ENCODE results near the gene TAOK3.
A peak's percentile ranks its signal among the peaks of the same experiment; 100 is the strongest.

The TAOK3 gene

DNA sequence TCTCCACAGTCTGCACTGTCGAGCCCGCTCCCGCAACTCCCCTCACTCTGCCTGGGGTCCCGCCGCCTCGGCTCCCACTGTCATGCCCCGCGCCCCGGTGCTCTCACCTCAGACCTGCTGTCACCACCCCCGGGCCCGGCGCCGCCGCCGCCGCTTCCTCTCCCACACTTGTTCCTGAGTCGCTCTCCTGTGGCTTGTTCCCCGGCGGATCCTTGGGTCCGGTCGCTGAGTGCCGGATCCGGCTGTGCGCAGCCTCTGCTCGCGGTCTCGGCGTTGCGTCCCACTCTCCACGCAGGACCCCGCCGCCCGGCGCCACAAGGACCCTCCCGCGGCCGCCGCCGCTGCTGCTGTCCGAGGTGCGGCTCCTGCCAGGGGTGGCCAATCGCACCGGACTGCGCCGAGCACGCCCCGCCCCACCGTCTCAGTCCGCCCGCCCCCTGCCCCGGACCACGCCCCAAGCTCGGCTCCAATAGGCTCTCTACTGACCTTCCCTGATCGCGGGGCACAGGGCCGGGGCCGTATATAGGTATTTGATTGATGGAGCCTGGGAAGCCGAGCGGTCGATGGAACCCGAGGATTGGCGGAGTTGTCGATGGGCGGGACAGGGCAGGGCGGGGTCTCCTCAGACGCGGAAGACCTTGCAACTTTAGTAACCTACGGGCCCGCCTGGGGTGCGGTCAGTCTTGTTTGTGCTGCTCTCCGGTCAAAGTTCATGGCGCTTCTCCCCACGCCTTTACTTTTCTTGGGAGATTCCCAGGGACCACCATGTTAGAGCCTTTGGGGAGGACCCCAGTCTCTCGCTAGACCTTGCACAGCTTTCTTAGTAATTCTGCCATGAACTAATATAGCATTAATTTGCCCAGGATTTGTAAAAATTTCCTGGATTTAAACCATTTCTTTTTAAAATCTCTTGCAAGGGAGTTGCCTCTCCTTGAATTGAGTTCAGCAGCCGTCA, at the start of gene TAOK3:
Gene TAOK3 (minus strand): TSS at position 367 of the 955 bp plus-strand sequence. CDS start 117,340 bp downstream, outside the sequence.
- Histone ChIP-seq H3K4me1 (ENCODE audit: insufficient read depth, low read length, severe bottlenecking) (peaks cover 46% of the 10 kb centered on the region), H3K27ac (ENCODE audit: low read depth, low read length, poor library complexity, severe bottlenecking) (peak within 1 kb of the TSS; percentile 40), H3K27me3 (ENCODE audit: insufficient read depth, low read length) (no peaks in the 10 kb centered on the region), H3K9ac (ENCODE audit: low read length) (peak within 1 kb of the TSS; percentile 84), H3F3A (ENCODE audit: insufficient read depth, low read length) (no peaks in the 10 kb centered on the region), H3K4me3 (ENCODE audit: low read depth, low read length, poor library complexity, severe bottlenecking) (peak within 1 kb of the TSS; percentile 97), H4K20me1 (ENCODE audit: insufficient read depth, low read length) (no peaks in the 10 kb centered on the region), H2AFZ (ENCODE audit: low read length) (no peak within 1 kb of the TSS), H3K9me3 (ENCODE audit: low read length) (no peaks in the 10 kb centered on the region), H3K36me3 (ENCODE audit: insufficient read depth, low read length) (no peaks in the 10 kb centered on the region), H3K79me2 (ENCODE audit: insufficient read depth, low read length) (peaks cover 6% of the 10 kb centered on the region; the same call in 1 of the 2 replicates), H3K4me2 (ENCODE audit: low read length) (peak within 1 kb of the TSS; percentile 98), H3K9me2 (ENCODE audit: low read depth, low read length) (no peaks in the 10 kb centered on the region)
- TF ChIP-seq, protein P1, sequence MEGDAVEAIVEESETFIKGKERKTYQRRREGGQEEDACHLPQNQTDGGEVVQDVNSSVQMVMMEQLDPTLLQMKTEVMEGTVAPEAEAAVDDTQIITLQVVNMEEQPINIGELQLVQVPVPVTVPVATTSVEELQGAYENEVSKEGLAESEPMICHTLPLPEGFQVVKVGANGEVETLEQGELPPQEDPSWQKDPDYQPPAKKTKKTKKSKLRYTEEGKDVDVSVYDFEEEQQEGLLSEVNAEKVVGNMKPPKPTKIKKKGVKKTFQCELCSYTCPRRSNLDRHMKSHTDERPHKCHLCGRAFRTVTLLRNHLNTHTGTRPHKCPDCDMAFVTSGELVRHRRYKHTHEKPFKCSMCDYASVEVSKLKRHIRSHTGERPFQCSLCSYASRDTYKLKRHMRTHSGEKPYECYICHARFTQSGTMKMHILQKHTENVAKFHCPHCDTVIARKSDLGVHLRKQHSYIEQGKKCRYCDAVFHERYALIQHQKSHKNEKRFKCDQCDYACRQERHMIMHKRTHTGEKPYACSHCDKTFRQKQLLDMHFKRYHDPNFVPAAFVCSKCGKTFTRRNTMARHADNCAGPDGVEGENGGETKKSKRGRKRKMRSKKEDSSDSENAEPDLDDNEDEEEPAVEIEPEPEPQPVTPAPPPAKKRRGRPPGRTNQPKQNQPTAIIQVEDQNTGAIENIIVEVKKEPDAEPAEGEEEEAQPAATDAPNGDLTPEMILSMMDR (IDR thresholded peaks at IDR 0.05; ENCODE audit: low read length), result no peak
- TF ChIP-seq EZH2 (IDR thresholded peaks at IDR 0.05; ENCODE audit: borderline replicate concordance, low read length), result no peak

DNA sequence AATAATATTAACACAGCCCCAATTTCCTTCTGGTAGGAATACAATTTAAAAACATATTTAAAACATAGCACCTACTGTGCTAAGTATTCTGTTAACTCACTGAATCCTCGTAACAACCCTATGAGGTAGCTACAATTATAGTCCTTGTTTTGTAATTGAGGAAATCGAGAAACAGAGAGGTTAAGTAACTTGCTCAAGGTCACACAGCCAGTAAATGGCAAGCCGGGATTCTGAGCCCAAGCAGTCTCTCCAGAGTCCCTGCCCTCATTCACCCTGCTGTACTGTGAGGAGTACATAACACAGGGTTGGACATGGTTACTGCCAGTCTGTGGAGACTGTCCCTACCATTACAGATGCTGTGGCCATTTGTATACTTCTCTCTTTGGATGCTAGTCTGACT, 48.0 kb upstream of the TAOK3 start:
- Histone ChIP-seq H3K79me2 (ENCODE audit: insufficient read depth, low read length) (no peaks in the 10 kb centered on the region), H3K9me2 (ENCODE audit: low read depth, low read length) (no peaks in the 10 kb centered on the region), H3K4me3 (ENCODE audit: low read depth, low read length, poor library complexity, severe bottlenecking) (no peak overlapping the region), H3K9me3 (ENCODE audit: low read length) (no peaks in the 10 kb centered on the region), H3K9ac (ENCODE audit: low read length) (no peak overlapping the region), H2AFZ (ENCODE audit: low read length) (no peak overlapping the region), H3K4me1 (ENCODE audit: insufficient read depth, low read length, severe bottlenecking) (no peaks in the 10 kb centered on the region), H3K27ac (ENCODE audit: low read depth, low read length, poor library complexity, severe bottlenecking) (no peak overlapping the region), H3F3A (ENCODE audit: insufficient read depth, low read length) (no peaks in the 10 kb centered on the region), H3K4me2 (ENCODE audit: low read length) (no peak overlapping the region), H3K36me3 (ENCODE audit: insufficient read depth, low read length) (peaks cover 15% of the 10 kb centered on the region), H4K20me1 (ENCODE audit: insufficient read depth, low read length) (no peaks in the 10 kb centered on the region), H3K27me3 (ENCODE audit: insufficient read depth, low read length) (no peaks in the 10 kb centered on the region)
- TF ChIP-seq, protein P1 (IDR thresholded peaks at IDR 0.05; ENCODE audit: low read length), result no peak
- no peak for TF ChIP-seq EZH2 (IDR thresholded peaks at IDR 0.05; ENCODE audit: borderline replicate concordance, low read length)

DNA sequence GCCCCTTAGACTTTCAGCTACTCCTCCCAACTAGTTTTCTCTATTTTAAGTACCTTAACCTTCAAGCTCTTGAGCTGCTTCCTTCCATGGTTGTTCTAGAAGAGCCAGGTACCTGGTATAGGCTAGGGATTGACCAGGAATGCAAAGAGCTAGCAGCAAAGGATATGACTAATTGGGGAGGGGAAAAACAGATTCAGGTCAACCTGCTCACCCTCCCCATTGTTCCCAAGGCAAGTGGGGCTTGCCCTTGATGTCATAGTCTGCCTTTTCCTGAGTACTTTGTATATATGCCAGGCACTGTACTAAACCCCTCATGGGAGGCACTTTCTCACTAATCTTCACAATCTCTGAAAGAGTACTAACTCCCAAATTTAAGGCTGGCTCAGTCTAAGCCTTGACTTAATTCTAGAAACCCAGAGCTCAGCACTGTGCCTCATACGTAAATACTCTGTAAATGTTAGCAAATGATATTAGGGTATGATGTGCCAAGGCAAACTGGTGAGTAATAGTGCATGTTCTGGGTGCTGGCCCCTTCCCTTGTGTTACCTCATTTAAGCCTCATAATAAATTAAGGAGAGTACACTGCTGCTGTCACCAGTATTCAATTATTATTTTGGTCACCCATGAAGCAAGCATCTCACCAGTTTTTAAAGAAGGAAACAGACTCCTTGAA, 45.8 kb upstream of the TAOK3 start:
- Histone ChIP-seq H3K9me3 (ENCODE audit: low read length) (no peaks in the 10 kb centered on the region), H3K9me2 (ENCODE audit: low read depth, low read length) (no peaks in the 10 kb centered on the region), H2AFZ (ENCODE audit: low read length) (no peak overlapping the region), H3K27me3 (ENCODE audit: insufficient read depth, low read length) (no peaks in the 10 kb centered on the region), H3K36me3 (ENCODE audit: insufficient read depth, low read length) (peaks cover 37% of the 10 kb centered on the region), H3K4me3 (ENCODE audit: low read depth, low read length, poor library complexity, severe bottlenecking) (no peak overlapping the region), H3K27ac (ENCODE audit: low read depth, low read length, poor library complexity, severe bottlenecking) (no peak overlapping the region), H3F3A (ENCODE audit: insufficient read depth, low read length) (no peaks in the 10 kb centered on the region), H4K20me1 (ENCODE audit: insufficient read depth, low read length) (no peaks in the 10 kb centered on the region), H3K9ac (ENCODE audit: low read length) (no peak overlapping the region), H3K4me1 (ENCODE audit: insufficient read depth, low read length, severe bottlenecking) (no peaks in the 10 kb centered on the region), H3K79me2 (ENCODE audit: insufficient read depth, low read length) (no peaks in the 10 kb centered on the region), H3K4me2 (ENCODE audit: low read length) (no peak overlapping the region)
- TF ChIP-seq, protein P1 (IDR thresholded peaks at IDR 0.05; ENCODE audit: low read length), result no peak
- no peak for TF ChIP-seq EZH2 (IDR thresholded peaks at IDR 0.05; ENCODE audit: borderline replicate concordance, low read length)

All from OCI-LY1 (cell line).